Posterior vena cava (tissue), 2 donors: ENCODE results near the gene MICAL3. TPM values are rescaled to one million over a fixed set of nuclear protein-coding genes. Genes with fewer than 3 reads are reported as not detected.
"Not testable (repeated sequence)": the region's sequence is repeated elsewhere in the genome, so short reads cannot be mapped to it uniquely, and the experiment has no call there.

Source experiments
- DNase-seq: peaks from one replicate; pipeline ENCODE4 v3.0.0-alpha.2; 2020; ENCODE audit warnings: low spot score
- intact Hi-C, 2 donors: fragments of 100-400 bp; cut with DNase I; formaldehyde crosslinking; loops; one replicate each; pipeline versions ENCODE4 v1.14.1 to v1.14.2; 2022 to 2023
- total RNA-seq, 2 donors: library from RNA; stranded (reverse); fragmentation: NEBNext Ultra II Directional; extraction: Animal tissue kit (Norgen Biotek cat#: 25700); gene quantifications; one replicate each; pipeline ENCODE4 v1.2.1, GENCODE V29; 2021
- donor health status: DM: yes; HTN: yes; CAD: no.
- donor health status: DM: yes; HTN: yes; CAD: no.

Gene MICAL3
- total RNA-seq, 2 donors from 2014 or later = 106 to 114 TPM

GRCh38 chr22:18010266-18010665 lies 14.1 kb downstream of the MICAL3 start:
- DNase-seq = no peak
- intact Hi-C loops = loop anchor here in 1 of 2 donors (10.0 kb wide), 1 partner anchor 55 kb away; no protein-coding TSS in a partner anchor

- intact Hi-C loops = loop anchor here in 1 of 2 donors (10.0 kb wide), 1 partner anchor 93 kb away; no protein-coding TSS in a partner anchor
- no peak for DNase-seq
Observed at GRCh38 chr22:18008136-18008535, 16.2 kb downstream of the MICAL3 start.

GRCh38 chr22:18005201-18005926 lies 19.0 kb downstream of the MICAL3 start:
- intact Hi-C loops = loop anchor here in 1 of 2 donors (10.0 kb wide), 1 partner anchor 91 kb away; no protein-coding TSS in a partner anchor
- no peak for DNase-seq

GRCh38 chr22:18001894-18002315 lies 22.5 kb downstream of the MICAL3 start:
- intact Hi-C loops = loop anchor here in 1 of 2 donors (10.0 kb wide), 1 partner anchor 87 kb away; no protein-coding TSS in a partner anchor
- DNase-seq = not testable (repeated sequence)

GRCh38 chr22:18001040-18001893 lies 23.1 kb downstream of the MICAL3 start:
- intact Hi-C loops = loop anchor here in 1 of 2 donors (10.0 kb wide), 1 partner anchor 86 kb away; no protein-coding TSS in a partner anchor
- peak; percentile 96 for DNase-seq

GRCh38 chr22:18000441-18001039 lies 23.8 kb downstream of the MICAL3 start:
- no peak for DNase-seq
- intact Hi-C loops = loop anchor here in 1 of 2 donors (10.0 kb wide), 1 partner anchor 86 kb away; no protein-coding TSS in a partner anchor

GRCh38 chr22:17999851-18000250 lies 24.5 kb downstream of the MICAL3 start:
- no peak for DNase-seq
- intact Hi-C loops = loop anchor here (10.0 kb wide), 1 partner anchor 85 kb away; no protein-coding TSS in a partner anchor

GRCh38 chr22:17998913-17999312 lies 25.4 kb downstream of the MICAL3 start:
- intact Hi-C loops = loop anchor here in 1 of 2 donors (10.0 kb wide), 1 partner anchor 84 kb away; no protein-coding TSS in a partner anchor
- no peak for DNase-seq

GRCh38 chr22:17997456-17997855 lies 26.9 kb downstream of the MICAL3 start:
- no peak for DNase-seq
- intact Hi-C loops = loop anchor here in 1 of 2 donors (10.0 kb wide), 1 partner anchor 83 kb away; no protein-coding TSS in a partner anchor

GRCh38 chr22:17995256-17995655 lies 29.1 kb downstream of the MICAL3 start:
- intact Hi-C loops = loop anchor here in 1 of 2 donors (10.0 kb wide), 1 partner anchor 80 kb away; no protein-coding TSS in a partner anchor
- not testable (repeated sequence) for DNase-seq

GRCh38 chr22:17994424-17995108 lies 29.8 kb downstream of the MICAL3 start:
- intact Hi-C loops = loop anchor here (5.0 to 10.0 kb wide), 2 partner anchors 80 to 1183 kb away; partner anchors contain the start of gene SLC25A1 (in 1 of the 2)
- no peak for DNase-seq

- intact Hi-C loops = loop anchor here (5.0 to 10.0 kb wide), 2 partner anchors 78 to 1184 kb away; partner anchors contain the start of gene SLC25A1 (in 1 of the 2)
- DNase-seq = not testable (repeated sequence)
Observed at GRCh38 chr22:17992976-17993375, 31.4 kb downstream of the MICAL3 start.

- intact Hi-C loops = loop anchor here (5.0 to 10.0 kb wide), 2 partner anchors 77 to 1185 kb away; partner anchors contain the start of gene SLC25A1 (in 1 of the 2)
- DNase-seq = not testable (repeated sequence)
Observed at GRCh38 chr22:17991992-17992391, 32.4 kb downstream of the MICAL3 start.

GRCh38 chr22:17990942-17991341 lies 33.4 kb downstream of the MICAL3 start:
- no peak for DNase-seq

GRCh38 chr22:17990147-17990546 lies 34.2 kb downstream of the MICAL3 start:
- DNase-seq = no peak
- intact Hi-C loops = loop anchor here (5.0 to 10.0 kb wide), 2 partner anchors 75 to 1187 kb away; partner anchors contain the start of gene SLC25A1 (in 1 of the 2)

More at GRCh38 chr22:17990942-17991341, 33.4 kb downstream of the MICAL3 start:
- intact Hi-C loops = loop anchor here (5.0 to 10.0 kb wide), 2 partner anchors 76 to 1186 kb away; partner anchors contain the start of gene SLC25A1 (in 1 of the 2)

GRCh38 chr22:17988800-17989513 lies 35.4 kb downstream of the MICAL3 start:
- intact Hi-C loops = loop anchor here in 1 of 2 donors (1.0 kb wide), 1 partner anchor 11 kb away; no protein-coding TSS in a partner anchor
- no peak for DNase-seq

- intact Hi-C loops = loop anchor here in 1 of 2 donors (2.0 kb wide), 1 partner anchor 99 kb away; no protein-coding TSS in a partner anchor
- DNase-seq = no peak
Observed at GRCh38 chr22:17985606-17986005, 38.8 kb downstream of the MICAL3 start.
